HL-60 (cell line): ENCODE measurements around the gene TSG101.

ENCODE experiments used
- DNase-seq, 2 experiments: peaks; one replicate each; pipeline ENCODE4 v3.0.0-alpha.2; 2010 to 2020; ENCODE audit warnings: low read depth in 1 of 2, low spot score in 1 of 2
- H3K27ac ChIP-seq: fragments of 250-450 bp; sonication (Bioruptor Pico); replicated peaks from 2 replicates; pipeline ENCODE4 v1.5.1; 2020; ENCODE audit warnings: mild to moderate bottlenecking, moderate library complexity
- H3K27me3 ChIP-seq: fragments of 250-450 bp; sonication (Bioruptor Pico); 2 replicates; pipeline ENCODE4 v1.5.1; 2021; ENCODE audit warnings: mild to moderate bottlenecking, moderate library complexity; ENCODE audit not compliant: insufficient read depth, poor library complexity, severe bottlenecking
- H3K4me3 ChIP-seq: replicated peaks from 2 replicates; pipeline ENCODE4 v1.5.1; 2011; ENCODE audit warnings: mild to moderate bottlenecking, control low read depth, low read length; ENCODE audit not compliant: insufficient read depth
- CTCF ChIP-seq: IDR thresholded peaks from one replicate; pipeline ENCODE4 v1.5.1; 2011; ENCODE audit warnings: low read length, control low read depth, inconsistent platforms; ENCODE audit not compliant: insufficient read depth
- GABPA ChIP-seq: IDR thresholded peaks from 2 replicates; pipeline ENCODE4 v1.6.1; 2012; ENCODE audit warnings: low read depth
- POLR2AphosphoS5 ChIP-seq: IDR thresholded peaks from 2 replicates; pipeline ENCODE4 v1.6.1; 2012; ENCODE audit warnings: low read depth
- REST ChIP-seq: IDR thresholded peaks from 2 replicates; pipeline ENCODE4 v1.6.1; 2012; ENCODE audit warnings: low read depth; ENCODE audit not compliant: insufficient replicate concordance
- SPI1 ChIP-seq: IDR thresholded peaks from 2 replicates; pipeline ENCODE4 v1.6.1; 2012; ENCODE audit warnings: low read depth, mild to moderate bottlenecking, borderline replicate concordance

TSG101 gene

GRCh38 chr11:18485913-18486528, 40.7 kb downstream of the TSG101 start:
- H3K4me3 ChIP-seq: no peak overlapping the region
- TF ChIP-seq REST (no peak), POLR2AphosphoS5 (no peak), CTCF (no peak), SPI1 (no peak), GABPA (no peak)
- H3K27ac ChIP-seq: no peak overlapping the region
- no peaks in the 10 kb centered on the region for H3K27me3 ChIP-seq
- no peak for DNase-seq

- DNase-seq: no peak
- no peak for TF ChIP-seq POLR2AphosphoS5
- Histone ChIP-seq H3K27ac (no peak overlapping the region), H3K27me3 (no peaks in the 10 kb centered on the region), H3K4me3 (no peak overlapping the region)
Observed at GRCh38 chr11:18479063-18479462, 47.7 kb downstream of the TSG101 start.

GRCh38 chr11:18472587-18472986, 54.2 kb downstream of the TSG101 start:
- Histone ChIP-seq H3K27me3 (no peaks in the 10 kb centered on the region), H3K4me3 (no peak overlapping the region), H3K27ac (no peak overlapping the region)
- no peak for TF ChIP-seq REST
- no peak for TF ChIP-seq POLR2AphosphoS5
- no peak for TF ChIP-seq CTCF
- TF ChIP-seq SPI1: no peak
- TF ChIP-seq GABPA: no peak
- DNase-seq: no peak

GRCh38 chr11:18471995-18472394, 54.7 kb downstream of the TSG101 start:
- no peak overlapping the region for H3K27ac ChIP-seq
- H3K27me3 ChIP-seq: no peaks in the 10 kb centered on the region
- no peak for DNase-seq
- TF ChIP-seq POLR2AphosphoS5 (no peak), GABPA (no peak), SPI1 (no peak), REST (no peak), CTCF (no peak)
- no peak overlapping the region for H3K4me3 ChIP-seq
